OCI-LY7 (cell line): Measurements from ENCODE around the gene UBALD1. TPM values are rescaled to one million over a fixed set of nuclear protein-coding genes. Genes with fewer than 3 reads are reported as not detected.

Experiments used
- BruUV-seq: library from RNA; stranded (reverse); fragments of 400-500 nt; replicated peaks from 2 replicates; lab custom pipeline; 2021; lab: Mats Ljungman, UMichigan
- CTCF ChIA-PET: fragments of 300-600 bp; sonication (Branson Sonifier 250); formaldehyde crosslinking; loops from one replicate; lab custom pipeline; 2022; ENCODE audit warnings: antibody characterized with exemption; ENCODE audit not compliant: unreplicated experiment; lab: Charles Lee
- POLR2A ChIA-PET: fragments of 300-600 bp; sonication (Branson Sonifier 250); formaldehyde crosslinking; loops from one replicate; lab custom pipeline; 2022; ENCODE audit warnings: antibody characterized with exemption; lab: Charles Lee
- DNase-seq: peaks from one replicate; pipeline ENCODE4 v3.0.0-alpha.2; 2015; ENCODE audit warnings: low spot score
- H2AFZ ChIP-seq: fragments of 200-600 bp; sonication (generic), shearing (Covaris generic); 2 replicates; pipeline ENCODE4 v1.6.1; 2014; ENCODE audit warnings: mild to moderate bottlenecking, antibody characterized with exemption, low read length, moderate library complexity
- H3K27ac ChIP-seq: fragments of 200-600 bp; sonication (generic); 2 replicates; pipeline ENCODE4 v1.5.1; 2014; ENCODE audit warnings: mixed run types, low read depth, mild to moderate bottlenecking, moderate library complexity, low read length, inconsistent platforms; ENCODE audit not compliant: poor library complexity, severe bottlenecking
- H3K36me3 ChIP-seq: fragments of 200-600 bp; sonication (generic); 2 replicates; pipeline ENCODE4 v1.6.1; 2014; ENCODE audit warnings: mild to moderate bottlenecking, antibody characterized with exemption, low read length, moderate library complexity, mixed read lengths; ENCODE audit not compliant: insufficient read depth
- H3K4me1 ChIP-seq: fragments of 200-600 bp; sonication (generic); 2 replicates; pipeline ENCODE4 v1.5.1; 2014; ENCODE audit warnings: mild to moderate bottlenecking, low read length; ENCODE audit not compliant: insufficient read depth, poor library complexity, severe bottlenecking
- H3K4me2 ChIP-seq: fragments of 200-600 bp; sonication (generic); 2 replicates; pipeline ENCODE4 v1.6.1; 2014; ENCODE audit warnings: mild to moderate bottlenecking, low read length
- H3K4me3 ChIP-seq: fragments of 200-600 bp; sonication (generic); 2 replicates; pipeline ENCODE4 v1.5.1; 2014; ENCODE audit warnings: mild to moderate bottlenecking, low read depth, low read length; ENCODE audit not compliant: poor library complexity, severe bottlenecking
- H3K79me2 ChIP-seq: fragments of 200-600 bp; sonication (generic); 2 replicates; pipeline ENCODE4 v1.6.1; 2016; ENCODE audit warnings: low read depth, mild to moderate bottlenecking, low read length, moderate library complexity, mixed read lengths; ENCODE audit not compliant: insufficient read depth
- H3K9me2 ChIP-seq: fragments of 200-600 bp; sonication (generic); 2 replicates; pipeline ENCODE4 v1.6.1; 2016; ENCODE audit warnings: mild to moderate bottlenecking, low read length, mixed read lengths; ENCODE audit not compliant: insufficient read depth
- H3K9me3 ChIP-seq: fragments of 200-600 bp; sonication (generic); 2 replicates; pipeline ENCODE4 v1.6.1; 2014; ENCODE audit warnings: mild to moderate bottlenecking, mixed run types, low read length, mixed read lengths
- H4K20me1 ChIP-seq: fragments of 200-600 bp; sonication (generic); 2 replicates; pipeline ENCODE4 v1.6.1; 2014; ENCODE audit warnings: mild to moderate bottlenecking, antibody characterized with exemption, low read length, moderate library complexity, mixed read lengths; ENCODE audit not compliant: insufficient read depth
- EZH2phosphoT487 ChIP-seq: fragments of 200-600 bp; sonication (generic); IDR thresholded peaks from 2 replicates; pipeline ENCODE4 v1.6.1; 2018; ENCODE audit warnings: low read depth, borderline replicate concordance, mild to moderate bottlenecking, mixed run types, antibody characterized with exemption, low read length, moderate library complexity, mixed read lengths
- intact Hi-C: fragments of 100-400 bp; cut with micrococcal nuclease; formaldehyde crosslinking; loops from one replicate; pipeline ENCODE4 v1.10.0; 2022; ENCODE audit not compliant: unreplicated experiment
- total RNA-seq, 2 experiments: library from RNA; depleted of rRNA in 1 of 2; stranded (reverse); fragments of >200 nt in 1 of 2; shearing (Covaris generic) in 1 of 2; gene quantifications; 2 replicates each; pipeline ENCODE4 v1.2.3, GENCODE V29; 2014 to 2022
- TF ChIP-seq, protein P1 (sequence below): fragments of 200-600 bp; sonication (generic); conservative IDR thresholded peaks from 2 replicates; pipeline ENCODE4 v1.5.1; 2014; ENCODE audit warnings: mild to moderate bottlenecking, antibody characterized with exemption, low read length, moderate library complexity, mixed read lengths

Gene UBALD1
- total RNA-seq, 2 experiments from 2014 or later: 11.1 to 34.1 TPM

- TF ChIP-seq, protein P1, sequence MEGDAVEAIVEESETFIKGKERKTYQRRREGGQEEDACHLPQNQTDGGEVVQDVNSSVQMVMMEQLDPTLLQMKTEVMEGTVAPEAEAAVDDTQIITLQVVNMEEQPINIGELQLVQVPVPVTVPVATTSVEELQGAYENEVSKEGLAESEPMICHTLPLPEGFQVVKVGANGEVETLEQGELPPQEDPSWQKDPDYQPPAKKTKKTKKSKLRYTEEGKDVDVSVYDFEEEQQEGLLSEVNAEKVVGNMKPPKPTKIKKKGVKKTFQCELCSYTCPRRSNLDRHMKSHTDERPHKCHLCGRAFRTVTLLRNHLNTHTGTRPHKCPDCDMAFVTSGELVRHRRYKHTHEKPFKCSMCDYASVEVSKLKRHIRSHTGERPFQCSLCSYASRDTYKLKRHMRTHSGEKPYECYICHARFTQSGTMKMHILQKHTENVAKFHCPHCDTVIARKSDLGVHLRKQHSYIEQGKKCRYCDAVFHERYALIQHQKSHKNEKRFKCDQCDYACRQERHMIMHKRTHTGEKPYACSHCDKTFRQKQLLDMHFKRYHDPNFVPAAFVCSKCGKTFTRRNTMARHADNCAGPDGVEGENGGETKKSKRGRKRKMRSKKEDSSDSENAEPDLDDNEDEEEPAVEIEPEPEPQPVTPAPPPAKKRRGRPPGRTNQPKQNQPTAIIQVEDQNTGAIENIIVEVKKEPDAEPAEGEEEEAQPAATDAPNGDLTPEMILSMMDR: no peak
- no peak for TF ChIP-seq EZH2phosphoT487
- Histone ChIP-seq H3K79me2 (no peaks in the 10 kb centered on the region), H2AFZ (no peak overlapping the region), H3K9me2 (no peaks in the 10 kb centered on the region), H3K4me2 (no peak overlapping the region), H3K9me3 (no peaks in the 10 kb centered on the region), H3K36me3 (peaks cover 5% of the 10 kb centered on the region; the same call in 1 of the 2 replicates), H4K20me1 (no peaks in the 10 kb centered on the region; the same call in 1 of the 2 replicates), H3K27ac (no peak overlapping the region), H3K4me3 (no peak overlapping the region), H3K4me1 (no peaks in the 10 kb centered on the region)
- no TSS peak for BruUV-seq
- DNase-seq: no peak
- ChIA-PET CTCF (no interaction called here), POLR2A (interaction anchor here (0.6 kb wide), 1 partner anchor 170 kb away, joined by 5 read pairs; no protein-coding TSS in a partner anchor)
- intact Hi-C loops: no loop called here
Measured at GRCh38 chr16:4641306-4641687, 26.6 kb upstream of the UBALD1 start.

- Histone ChIP-seq H4K20me1 (no peaks in the 10 kb centered on the region; the same call in 1 of the 2 replicates), H3K4me3 (no peak overlapping the region), H3K27ac (no peak overlapping the region), H3K36me3 (peaks cover 5% of the 10 kb centered on the region; the same call in 1 of the 2 replicates), H3K79me2 (no peaks in the 10 kb centered on the region), H2AFZ (no peak overlapping the region), H3K9me2 (no peaks in the 10 kb centered on the region), H3K4me2 (no peak overlapping the region), H3K4me1 (no peaks in the 10 kb centered on the region), H3K9me3 (no peaks in the 10 kb centered on the region)
- BruUV-seq: no TSS peak
- no peak for DNase-seq
- ChIA-PET POLR2A (no interaction called here), CTCF (no interaction called here)
- TF ChIP-seq EZH2phosphoT487: no peak
- TF ChIP-seq, protein P1: no peak
- intact Hi-C loops: no loop called here
Measured at GRCh38 chr16:4640572-4641305, 26.1 kb upstream of the UBALD1 start.

GRCh38 chr16:4639899-4640509 lies 25.3 kb upstream of the UBALD1 start:
- H3K27ac ChIP-seq: no peak overlapping the region
- no TSS peak for BruUV-seq
- no peaks in the 10 kb centered on the region; the same call in 1 of the 2 replicates for H4K20me1 ChIP-seq
- intact Hi-C loops: no loop called here
- no peak for DNase-seq
- no peaks in the 10 kb centered on the region for H3K79me2 ChIP-seq
- no peak overlapping the region for H3K4me3 ChIP-seq
- no peaks in the 10 kb centered on the region for H3K4me1 ChIP-seq
- TF ChIP-seq, protein P1: no peak
- no peak for TF ChIP-seq EZH2phosphoT487
- peaks cover 5% of the 10 kb centered on the region; the same call in 1 of the 2 replicates for H3K36me3 ChIP-seq
- H3K9me2 ChIP-seq: no peaks in the 10 kb centered on the region
- CTCF ChIA-PET: no interaction called here
- POLR2A ChIA-PET: no interaction called here
- no peaks in the 10 kb centered on the region for H3K9me3 ChIP-seq
- H3K4me2 ChIP-seq: no peak overlapping the region
- H2AFZ ChIP-seq: no peak overlapping the region
